ENCODE measurements around the gene PHACTR3.
"Not testable (repeated sequence)": the region's sequence is repeated elsewhere in the genome, so short reads cannot be mapped to it uniquely, and the experiment has no call there.

The PHACTR3 gene

GRCh38 chr20:59589086-59589684 lies 15.2 kb upstream of the PHACTR3 start:
- DNase-seq (ENCODE audit: low spot score) = no peak

DNA sequence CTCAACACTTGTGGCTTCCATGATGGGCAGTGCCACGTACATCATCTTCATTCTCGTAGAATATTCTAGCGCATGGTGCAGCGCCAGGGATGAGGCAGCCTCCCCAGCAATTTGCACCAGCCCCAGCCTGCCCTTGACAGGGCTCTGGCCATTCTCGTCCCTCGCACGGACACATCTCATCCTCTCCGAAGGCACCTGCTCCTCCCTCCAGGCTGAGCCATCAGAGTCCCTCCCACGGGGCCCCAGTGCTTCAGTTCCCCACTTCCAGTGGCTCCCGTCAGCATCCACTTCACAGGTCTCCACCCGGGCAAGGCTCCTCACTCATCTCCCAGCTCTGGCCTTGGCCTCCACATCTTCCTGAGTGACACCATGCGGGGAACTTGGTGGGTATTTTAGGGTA lies 13.3 kb upstream of the PHACTR3 start:
- no peak for DNase-seq (ENCODE audit: low spot score)

GRCh38 chr20:59596690-59597089 lies 7.7 kb upstream of the PHACTR3 start:
- DNase-seq (ENCODE audit: low spot score) = no peak

GRCh38 chr20:59597240-59597639 lies 7.1 kb upstream of the PHACTR3 start:
- no peak for DNase-seq (ENCODE audit: low spot score)

- peak; percentile 57 for DNase-seq (ENCODE audit: low spot score)
Observed at GRCh38 chr20:59598625-59599310, 5.6 kb upstream of the PHACTR3 start.

DNA sequence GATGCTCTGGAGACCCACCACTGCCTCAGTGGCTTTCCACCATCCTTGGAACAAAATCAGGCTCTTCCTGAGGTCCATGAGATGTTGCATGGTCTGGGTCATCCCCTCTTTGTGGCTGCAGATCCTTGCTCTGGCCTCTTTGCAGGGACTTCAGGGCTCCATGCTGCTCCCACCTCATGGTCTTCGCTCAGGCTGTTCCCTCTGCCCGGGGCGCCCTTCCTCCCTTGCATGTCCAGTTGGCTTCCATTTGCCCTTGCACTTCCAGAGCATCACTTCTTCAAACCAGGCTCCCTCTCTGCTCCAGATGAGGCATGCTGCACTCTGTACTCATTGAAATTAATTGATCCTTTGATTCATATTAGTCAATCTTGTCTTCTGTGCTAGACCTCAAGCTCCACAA lies 4.4 kb upstream of the PHACTR3 start:
- no peak for DNase-seq (ENCODE audit: low spot score)

GRCh38 chr20:59600472-59600871 lies 3.9 kb upstream of the PHACTR3 start:
- no peak for DNase-seq (ENCODE audit: low spot score)

GRCh38 chr20:59602546-59603080 lies 1.7 kb upstream of the PHACTR3 start:
- no peak for DNase-seq (ENCODE audit: low spot score)

- DNase-seq (ENCODE audit: low spot score) = no peak
Observed at GRCh38 chr20:59603176-59603575, 1.2 kb upstream of the PHACTR3 start.

DNA sequence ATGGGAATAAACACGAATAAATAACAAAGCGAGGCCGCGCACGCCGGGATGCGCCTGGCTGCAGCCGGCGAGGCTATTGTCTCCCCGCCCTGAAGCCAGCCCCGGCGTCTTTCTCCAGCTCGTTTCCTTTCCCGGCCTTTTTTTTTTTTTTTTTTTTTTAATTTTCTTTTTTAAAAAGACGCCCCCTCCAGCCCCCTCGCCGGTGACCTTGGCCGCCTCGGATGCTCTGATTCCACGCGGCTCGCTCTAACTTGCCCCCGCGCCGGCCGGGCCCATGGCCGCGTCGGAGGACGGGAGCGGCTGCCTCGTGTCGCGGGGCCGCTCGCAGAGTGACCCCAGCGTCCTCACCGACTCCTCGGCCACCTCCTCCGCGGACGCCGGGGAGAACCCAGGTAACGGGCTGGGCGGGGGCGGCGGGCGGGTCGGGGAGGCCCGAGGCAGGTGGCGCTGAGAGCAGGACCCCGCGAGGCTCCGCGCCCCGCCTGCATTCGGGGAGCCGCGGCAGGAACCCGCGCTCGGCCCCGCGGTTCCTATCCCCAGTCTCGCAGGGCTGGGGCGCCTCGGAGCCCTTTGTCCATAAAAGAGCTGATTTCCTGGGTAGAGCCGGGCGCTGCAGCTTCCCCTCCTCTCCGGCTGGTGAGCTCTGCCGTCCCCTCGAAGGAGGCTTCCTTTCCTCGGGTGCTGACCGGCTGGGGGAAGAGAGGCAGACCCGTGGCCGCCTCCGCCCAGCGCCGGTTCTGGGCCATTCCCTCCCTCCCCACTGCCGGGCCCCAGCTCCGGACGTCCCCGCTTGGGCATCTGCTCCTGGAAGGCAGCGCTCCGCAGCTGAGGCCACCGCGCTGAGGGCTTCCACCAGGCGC lies 631 bp downstream of the PHACTR3 start:
- DNase-seq (ENCODE audit: low spot score) = peak; percentile 15

DNA sequence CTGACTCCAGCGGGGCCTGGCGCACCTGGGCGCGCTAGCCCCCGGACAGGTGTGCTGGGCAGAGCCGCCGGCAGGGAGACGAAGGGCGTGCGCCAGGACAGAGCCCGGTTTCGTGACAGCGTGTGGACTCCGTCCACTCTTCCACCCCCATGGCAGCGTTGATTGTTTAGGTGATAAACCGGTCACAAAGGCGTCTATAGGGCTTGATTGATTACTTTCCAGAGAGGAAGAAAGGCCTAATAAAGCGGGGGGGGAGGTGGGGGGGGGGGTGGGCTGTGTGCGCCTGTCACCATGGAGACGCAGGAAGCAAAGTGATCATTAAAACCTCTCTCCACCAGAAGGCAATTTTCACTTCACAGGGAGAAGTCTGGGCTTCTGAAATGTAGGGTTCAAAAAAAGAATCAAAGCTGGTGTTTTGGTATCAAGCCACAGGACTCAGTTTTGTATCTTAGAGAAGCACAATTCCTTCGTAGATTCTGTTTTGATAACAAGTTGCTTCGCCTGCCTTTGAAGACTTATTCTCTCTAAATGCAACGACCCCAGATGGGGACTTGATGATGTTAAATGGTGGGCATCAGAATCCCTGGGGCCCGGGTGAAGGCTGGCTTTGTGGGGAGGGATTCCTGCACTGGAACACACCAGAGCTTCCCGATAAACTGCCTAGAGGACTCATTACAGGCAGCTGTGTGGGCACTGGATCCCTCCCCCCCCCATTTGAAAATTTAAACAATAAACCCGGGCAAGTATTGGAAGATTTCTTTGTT lies 1.4 kb downstream of the PHACTR3 start:
- no peak for DNase-seq (ENCODE audit: low spot score)

DNA sequence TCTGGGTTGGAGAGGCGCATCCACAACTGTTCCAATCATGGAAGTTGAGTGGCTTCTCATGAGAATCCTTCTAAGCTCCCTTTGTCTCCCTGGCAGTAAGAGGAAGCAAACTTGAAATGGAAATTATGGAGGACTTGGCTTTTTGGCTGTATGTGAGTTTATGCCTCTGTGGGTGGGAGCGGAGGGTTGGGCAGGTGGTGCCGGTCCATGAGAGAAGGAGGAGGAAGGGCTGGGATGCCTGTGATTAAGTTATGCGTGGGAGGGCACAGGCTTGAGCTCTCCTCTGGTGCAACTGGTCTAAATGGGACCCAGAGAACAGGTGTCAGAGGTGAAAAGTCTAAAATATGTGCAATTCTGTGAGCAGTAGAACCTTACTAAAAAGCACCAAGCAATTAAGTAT lies 2.2 kb downstream of the PHACTR3 start:
- no peak for DNase-seq (ENCODE audit: low spot score)

DNA sequence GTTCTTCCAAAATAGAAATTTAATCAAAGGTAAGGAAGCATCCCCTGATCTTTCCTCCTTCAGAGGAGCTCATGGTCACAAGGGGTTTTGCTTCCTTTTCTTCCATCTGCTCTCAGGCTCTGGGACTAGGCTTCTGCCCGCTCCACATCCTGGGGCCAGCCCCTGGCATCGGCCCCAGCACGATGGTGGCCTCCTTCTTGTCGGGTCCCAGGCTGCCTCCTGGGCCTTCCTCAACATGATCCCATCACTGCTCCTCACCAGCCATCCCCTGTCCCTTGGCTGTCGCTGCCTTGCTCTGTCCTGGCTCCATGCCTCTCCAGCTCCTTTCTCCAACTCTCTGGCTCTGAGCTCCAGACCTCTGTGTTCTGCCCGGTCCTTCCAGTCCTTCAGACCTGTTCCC lies 4.1 kb downstream of the PHACTR3 start:
- no peak for DNase-seq (ENCODE audit: low spot score)

- no peak for DNase-seq (ENCODE audit: low spot score)
Observed at GRCh38 chr20:59608871-59609270, 4.5 kb downstream of the PHACTR3 start.

DNA sequence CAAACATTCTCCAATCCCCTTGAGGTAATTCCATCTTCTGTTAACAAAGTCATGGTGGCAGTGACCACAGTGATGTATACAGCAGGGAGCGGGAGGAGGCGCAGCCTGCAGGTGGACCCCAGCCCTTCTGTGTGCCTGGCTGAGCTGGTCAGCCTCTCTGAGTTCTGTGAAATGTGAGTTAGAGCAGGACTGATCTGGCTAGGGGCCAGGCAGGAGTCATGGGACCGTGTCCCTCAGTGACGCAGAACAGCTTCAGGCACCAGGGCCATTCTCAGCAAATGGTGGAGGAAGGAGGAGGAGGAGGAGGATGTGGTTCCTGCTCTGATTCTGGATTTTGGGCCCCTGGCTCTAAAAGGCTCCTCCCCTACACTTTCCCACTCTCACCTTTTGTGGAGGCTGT lies 6.9 kb downstream of the PHACTR3 start:
- DNase-seq (ENCODE audit: low spot score) = peak; percentile 66

DNA sequence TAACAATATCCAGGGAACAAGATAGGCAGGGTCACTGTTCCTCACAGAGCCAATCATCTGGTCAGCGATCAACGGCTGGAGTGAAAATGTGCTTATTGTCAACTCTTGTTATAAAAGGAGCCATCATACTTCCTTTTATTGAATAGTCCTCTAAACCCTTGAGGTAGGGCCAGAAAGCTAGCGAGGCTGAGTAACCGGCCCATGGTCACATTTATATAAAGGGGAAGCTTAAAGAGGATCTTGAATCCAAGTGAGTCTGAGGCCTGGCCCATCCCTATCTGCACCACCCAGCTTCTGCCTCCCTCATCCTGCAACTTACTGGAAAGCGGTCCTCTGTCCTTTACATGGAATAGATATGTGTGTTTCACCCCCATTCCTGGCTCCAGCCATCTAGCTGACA lies 9.5 kb downstream of the PHACTR3 start:
- no peak for DNase-seq (ENCODE audit: low spot score)

GRCh38 chr20:59614714-59615113 lies 10.4 kb downstream of the PHACTR3 start:
- no peak for DNase-seq (ENCODE audit: low spot score)

GRCh38 chr20:59616306-59616705 lies 12.0 kb downstream of the PHACTR3 start:
- peak; percentile 6 for DNase-seq (ENCODE audit: low spot score)

DNA sequence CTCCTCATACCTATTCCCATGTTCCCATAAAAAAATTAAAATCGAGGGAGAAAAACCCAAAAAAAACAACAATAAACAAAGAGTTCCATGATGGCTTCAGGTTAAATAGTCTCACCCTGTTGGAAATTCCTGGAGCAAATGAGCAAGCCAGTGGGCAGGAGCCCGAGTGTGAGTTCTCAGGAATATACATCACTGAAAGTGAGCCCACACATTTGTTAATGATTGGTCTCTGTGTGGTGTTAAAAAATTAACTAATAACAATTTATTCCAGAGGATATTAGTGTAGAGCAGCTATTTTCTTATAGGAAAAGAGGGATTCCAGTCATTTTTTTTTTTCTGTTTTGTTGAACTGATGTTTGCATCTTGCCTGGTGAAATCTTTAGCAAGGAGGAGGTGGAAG lies 12.9 kb downstream of the PHACTR3 start:
- DNase-seq (ENCODE audit: low spot score) = peak; percentile 8

DNA sequence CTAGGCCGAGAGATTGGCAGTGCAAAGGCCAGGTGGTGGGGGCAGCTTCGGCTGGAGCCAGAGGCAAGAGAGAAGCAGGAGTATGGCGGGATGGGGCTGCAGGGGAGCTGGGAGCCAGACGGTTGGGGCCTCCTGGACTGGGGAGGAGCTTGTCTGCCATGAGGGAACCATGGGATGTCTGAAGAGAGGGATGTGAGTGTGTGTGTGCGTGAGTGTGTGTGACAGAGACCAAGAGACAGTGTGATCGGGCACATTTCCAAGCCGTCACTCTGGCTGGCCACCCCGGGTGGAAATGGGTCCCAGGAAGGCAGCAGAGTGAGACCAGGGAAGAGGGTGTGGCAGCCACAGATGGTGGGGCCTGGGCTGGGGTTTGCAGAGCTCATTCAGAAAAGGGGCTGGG lies 13.8 kb downstream of the PHACTR3 start:
- peak; percentile 4 for DNase-seq (ENCODE audit: low spot score)

- DNase-seq (ENCODE audit: low spot score) = not testable (repeated sequence)
Observed at GRCh38 chr20:59618585-59618984, 14.2 kb downstream of the PHACTR3 start.

DNA sequence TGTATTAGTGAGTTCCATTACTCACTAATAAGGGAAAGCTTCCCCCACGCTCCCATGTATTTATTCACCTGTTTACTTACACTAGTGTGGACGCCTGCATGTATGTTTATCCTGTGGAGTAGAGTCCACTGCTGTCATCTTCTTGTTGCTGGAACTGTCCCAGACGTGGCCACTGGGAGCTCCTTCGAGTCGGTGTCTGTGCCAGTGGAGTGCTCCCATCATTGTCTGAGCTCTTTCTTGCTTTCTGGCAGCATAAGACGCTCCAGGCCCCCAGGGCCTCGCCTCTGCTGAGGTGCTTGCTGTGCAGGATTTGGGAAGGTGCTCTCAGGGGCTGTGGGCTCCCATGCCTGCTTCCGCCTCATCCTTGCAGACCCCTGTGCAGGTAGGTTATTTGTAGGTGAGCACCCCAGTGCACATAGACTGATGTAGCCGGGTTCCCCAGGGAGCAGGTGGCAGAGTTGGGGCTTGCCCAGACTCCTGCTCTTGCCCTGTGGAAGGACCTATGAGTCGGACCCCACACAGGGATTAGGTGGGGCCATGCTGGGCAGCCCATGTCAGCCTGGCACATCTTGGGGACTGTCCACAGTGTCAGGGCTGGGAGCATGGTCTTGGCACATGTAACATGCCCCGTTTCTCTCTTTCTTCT lies 16.6 kb downstream of the PHACTR3 start:
- no peak for DNase-seq (ENCODE audit: low spot score)

Measured in kidney tubule cell (primary cell).